ENCODE results near the gene ABCD1.

Gene ABCD1

DNA sequence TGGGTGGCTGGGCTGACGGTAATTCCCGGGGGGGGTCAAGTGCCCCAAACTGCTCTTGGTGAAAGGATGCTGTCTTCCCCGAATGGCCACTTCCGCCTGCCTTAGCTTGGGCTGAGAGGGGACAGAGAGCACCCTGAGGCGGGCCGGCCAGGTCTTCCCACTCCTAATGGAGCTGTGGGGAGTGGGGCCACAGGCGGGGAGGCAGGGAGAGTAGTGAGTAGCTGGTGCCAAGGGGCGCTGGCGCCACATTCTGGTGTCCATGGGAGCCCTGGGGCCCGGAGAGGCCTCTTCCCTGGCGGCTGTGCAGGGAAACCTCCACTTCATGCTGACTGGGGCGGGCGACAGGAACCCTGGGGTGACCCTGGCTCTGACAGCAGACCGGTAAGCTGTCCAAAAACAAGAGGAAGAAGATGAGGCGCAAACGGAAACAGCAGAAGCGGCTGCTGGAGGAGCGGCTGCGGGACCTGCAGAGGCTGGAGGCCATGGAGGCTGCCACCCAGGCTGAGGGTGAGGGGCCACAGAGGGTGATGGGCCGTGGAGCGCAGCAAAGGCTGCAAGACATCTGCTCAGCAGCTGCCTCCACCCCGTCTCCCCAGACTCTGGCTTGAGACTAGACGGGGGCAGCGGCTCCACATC lies 58.8 kb downstream of the ABCD1 start:
- in situ Hi-C loops (cut with HindIII; ENCODE audit: low sequenced_read_pairs), result no loop called here

DNA sequence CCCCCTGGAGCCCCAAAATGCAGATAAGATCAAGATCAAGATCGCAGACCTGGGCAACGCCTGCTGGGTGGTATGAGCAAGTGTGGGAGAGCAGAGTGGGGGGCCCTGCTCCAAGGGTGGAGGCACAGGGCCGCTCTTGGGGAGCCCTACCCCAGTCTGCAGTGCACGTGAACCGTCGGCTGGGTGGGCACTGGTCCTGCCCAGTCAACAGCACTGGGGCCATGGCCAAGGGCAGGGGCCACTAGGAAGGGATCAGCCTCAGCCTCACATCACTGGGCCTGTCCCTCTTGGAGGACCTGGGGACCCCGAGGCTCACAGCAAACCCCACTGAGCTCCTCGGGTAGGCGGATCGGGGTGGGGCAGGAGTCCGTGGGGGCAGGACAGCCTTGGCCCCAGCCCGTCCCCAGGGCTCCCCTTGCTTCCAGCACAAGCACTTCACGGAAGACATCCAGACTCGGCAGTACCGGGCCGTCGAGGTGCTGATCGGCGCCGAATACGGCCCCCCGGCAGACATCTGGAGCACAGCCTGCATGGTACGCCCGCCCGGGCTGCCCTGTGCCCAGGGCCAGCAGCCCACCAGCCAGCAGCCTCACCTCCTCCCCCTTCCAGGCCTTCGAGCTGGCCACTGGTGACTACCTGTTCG lies 59.8 kb downstream of the ABCD1 start:
- in situ Hi-C loops (cut with HindIII; ENCODE audit: low sequenced_read_pairs), result no loop called here

DNA sequence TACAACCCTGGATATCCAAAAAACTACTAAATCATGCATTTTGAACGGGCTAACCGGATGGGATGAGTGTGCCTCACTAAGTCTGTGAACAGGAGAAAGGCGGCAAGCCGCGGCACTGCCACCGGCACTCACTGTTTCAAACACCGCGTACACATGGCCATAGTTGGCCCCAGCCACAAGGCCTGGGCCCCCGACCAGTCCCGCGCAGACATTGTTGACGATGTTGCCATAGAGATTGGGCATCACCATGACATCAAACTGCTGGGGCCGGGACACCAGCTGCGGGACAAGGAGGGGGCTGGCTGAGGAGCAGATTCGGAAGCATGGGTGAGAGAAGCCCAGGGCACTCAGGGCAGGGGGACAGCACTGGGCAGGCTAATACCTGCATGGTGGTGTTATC lies 62.0 kb downstream of the ABCD1 start:
- in situ Hi-C loops (cut with HindIII; ENCODE audit: low sequenced_read_pairs), result no loop called here

DNA sequence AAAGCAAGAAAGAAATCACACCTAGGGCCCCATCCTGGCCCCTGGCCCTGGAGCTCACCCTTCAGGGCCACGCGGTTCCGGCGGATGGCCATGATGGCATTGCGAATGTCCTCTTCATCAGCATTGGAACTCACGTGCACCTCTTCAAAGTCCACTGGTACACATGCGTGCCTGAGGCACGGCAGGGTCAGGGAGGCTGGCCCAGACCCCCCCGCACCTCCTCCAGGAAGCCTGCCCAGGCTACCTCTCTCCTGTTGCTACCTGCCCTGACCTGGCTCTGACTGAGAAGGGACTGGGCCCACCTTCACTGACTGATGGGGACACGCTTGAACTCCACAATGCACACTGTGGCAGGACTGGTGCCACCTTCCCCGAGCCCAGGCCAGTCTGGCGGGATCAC lies 65.0 kb downstream of the ABCD1 start:
- in situ Hi-C loops (cut with HindIII; ENCODE audit: low sequenced_read_pairs), result no loop called here

DNA sequence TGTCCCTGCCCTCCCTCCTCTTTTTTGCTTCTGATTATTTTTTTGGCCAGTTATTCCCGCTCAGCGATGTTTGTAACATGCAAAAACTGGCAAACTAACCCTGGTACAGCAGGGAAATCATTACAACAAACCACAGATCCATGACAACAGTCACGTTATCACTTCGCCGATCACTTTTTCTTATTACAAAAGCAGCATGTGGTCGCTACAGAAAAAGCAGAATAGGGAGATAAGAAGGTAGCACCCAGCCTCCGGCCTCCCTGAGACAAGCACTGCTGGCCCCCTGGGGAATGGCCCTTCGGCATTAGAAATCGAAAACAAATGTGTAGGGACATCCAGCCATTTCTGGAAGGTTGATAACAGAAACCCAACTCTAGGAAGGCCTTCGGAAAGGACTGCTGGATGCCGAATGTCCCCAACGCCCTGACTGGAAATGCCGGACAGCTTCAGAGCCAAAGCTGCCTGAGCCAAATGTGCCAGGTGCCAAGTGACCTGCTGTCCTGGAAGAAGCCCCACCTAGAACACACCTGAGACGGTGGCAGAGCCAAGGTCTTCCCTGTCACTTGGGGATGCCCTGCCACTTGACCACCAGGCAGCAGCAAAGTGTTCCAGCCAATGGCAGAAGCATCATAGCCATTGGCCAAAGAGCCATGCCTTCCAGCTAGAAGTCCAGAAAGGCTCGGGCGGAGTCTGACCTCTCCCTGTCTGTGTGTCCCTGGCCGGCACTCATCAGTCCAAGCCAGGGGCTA lies 66.6 kb downstream of the ABCD1 start:
- in situ Hi-C loops (cut with HindIII; ENCODE audit: low sequenced_read_pairs), result no loop called here

DNA sequence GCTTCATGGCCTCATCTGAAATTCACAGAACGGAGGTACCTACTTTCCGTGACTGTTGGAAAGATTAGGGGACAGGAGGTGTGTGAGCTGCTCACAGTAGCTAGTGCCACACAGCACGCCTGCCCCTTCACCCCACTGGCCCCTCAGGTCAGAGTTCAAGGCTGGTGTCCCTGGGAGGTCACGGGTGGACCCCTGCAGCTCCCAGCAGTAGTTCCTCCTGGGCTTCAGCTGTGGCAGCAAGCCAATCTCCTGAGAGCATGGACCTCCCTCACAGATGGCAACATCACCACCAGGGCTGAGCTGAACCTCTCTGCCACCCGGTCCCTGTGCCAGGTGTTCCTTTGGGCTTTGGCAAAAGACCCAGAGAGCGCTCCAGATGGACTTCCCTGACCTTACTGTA lies 67.7 kb downstream of the ABCD1 start:
- in situ Hi-C loops (cut with HindIII; ENCODE audit: low sequenced_read_pairs), result no loop called here

DNA sequence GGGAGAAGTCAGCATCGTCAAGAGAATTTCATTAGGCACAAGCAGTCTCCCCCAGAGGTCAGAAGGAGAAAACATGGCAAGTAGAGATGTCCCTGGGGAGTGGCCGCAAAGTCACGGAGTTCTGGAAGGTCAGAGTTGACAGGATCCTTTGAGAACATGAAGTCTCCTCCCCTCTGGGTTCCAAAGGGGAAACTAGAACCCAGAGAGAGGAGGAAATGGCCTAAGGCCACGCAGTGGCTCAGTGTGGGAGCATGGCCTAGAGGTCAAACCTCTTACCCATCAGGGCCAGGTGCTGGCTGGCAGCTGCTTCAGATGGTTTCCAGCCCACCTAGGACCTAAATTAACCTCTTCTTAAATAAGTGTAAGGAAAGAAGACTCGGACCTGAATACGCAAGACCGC lies 68.6 kb downstream of the ABCD1 start:
- in situ Hi-C loops (cut with HindIII; ENCODE audit: low sequenced_read_pairs), result no loop called here
